Nephron (organoid): ENCODE measurements around the gene CARMIL1.
A peak's percentile ranks its signal among the peaks of the same experiment; 100 is the strongest.

Experiments
- H3K27ac Mint-ChIP-seq, 3 experiments: 2 replicates each; pipeline ENCODE4 v1.8.0; 2020; ENCODE audit warnings: mixed read lengths in 3 of 3, mild to moderate bottlenecking in 2 of 3, moderate library complexity in 1 of 3
- H3K27me3 Mint-ChIP-seq: 2 replicates; pipeline ENCODE4 v1.8.0; 2021; ENCODE audit warnings: low read depth, mild to moderate bottlenecking, moderate library complexity, mixed read lengths
- H3K36me3 Mint-ChIP-seq: 2 replicates; pipeline ENCODE4 v1.8.0; 2020; ENCODE audit warnings: low read depth, mixed read lengths
- H3K4me1 Mint-ChIP-seq: 2 replicates; pipeline ENCODE4 v1.8.0; 2020; ENCODE audit warnings: mixed read lengths
- H3K4me3 Mint-ChIP-seq, 3 experiments: 2 replicates each; pipeline ENCODE4 v1.8.0; 2020; ENCODE audit warnings: mild to moderate bottlenecking in 3 of 3, mixed read lengths in 3 of 3, moderate library complexity in 2 of 3
- H3K9me3 Mint-ChIP-seq: 2 replicates; pipeline ENCODE4 v1.8.0; 2020; ENCODE audit warnings: mixed read lengths
- CTCF ChIP-seq, 3 experiments: fragments of 200-600 bp; sonication (generic); IDR thresholded peaks; one replicate each; pipeline ENCODE4 v1.5.0; 2021; ENCODE audit warnings: antibody characterized with exemption in 3 of 3; ENCODE audit not compliant: unreplicated experiment in 3 of 3

CARMIL1 gene

DNA sequence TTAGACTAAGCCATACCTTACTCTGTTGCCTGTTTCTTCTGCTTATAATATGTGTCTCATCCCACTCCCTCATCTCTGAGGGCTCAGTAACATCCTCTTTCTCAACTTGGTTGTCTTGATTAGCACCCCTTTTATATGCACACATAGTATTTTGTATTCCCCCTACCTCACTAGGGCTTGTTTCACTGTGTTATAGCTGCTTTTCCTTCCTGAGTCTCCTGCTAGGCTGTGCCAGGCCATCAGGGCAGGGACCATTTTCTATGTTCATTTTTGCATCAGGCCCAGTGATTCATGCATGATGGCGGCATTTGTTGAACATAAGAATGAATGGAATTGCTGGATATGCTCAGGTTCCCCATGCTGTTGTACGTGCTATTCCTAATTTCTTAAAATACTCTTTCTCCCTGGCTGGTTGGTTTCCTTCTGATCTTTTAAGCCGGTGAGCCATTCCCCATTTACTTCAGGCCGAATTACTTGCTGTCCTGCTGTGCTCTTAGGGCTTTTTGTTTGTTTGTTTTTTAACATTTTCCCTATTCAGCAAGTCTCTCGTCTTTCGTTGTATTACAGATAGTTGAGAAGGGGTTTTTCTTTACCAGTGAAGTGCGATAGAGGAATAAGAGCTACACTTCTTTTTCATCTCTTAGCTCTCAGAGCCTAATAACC, 183.2 kb downstream of the CARMIL1 start:
- Mint-ChIP-seq H3K4me3 (no peak overlapping the region), H3K27ac (peak overlapping the region in 2 of 3 experiments; percentile 39 to 40), H3K27me3 (no peaks in the 10 kb centered on the region), H3K4me1 (peaks cover 33% of the 10 kb centered on the region), H3K9me3 (no peaks in the 10 kb centered on the region), H3K36me3 (peaks cover 7% of the 10 kb centered on the region)
- TF ChIP-seq CTCF (IDR thresholded peaks at IDR 0.05; ENCODE audit: unreplicated experiment in 3 of 3), result no peak

DNA sequence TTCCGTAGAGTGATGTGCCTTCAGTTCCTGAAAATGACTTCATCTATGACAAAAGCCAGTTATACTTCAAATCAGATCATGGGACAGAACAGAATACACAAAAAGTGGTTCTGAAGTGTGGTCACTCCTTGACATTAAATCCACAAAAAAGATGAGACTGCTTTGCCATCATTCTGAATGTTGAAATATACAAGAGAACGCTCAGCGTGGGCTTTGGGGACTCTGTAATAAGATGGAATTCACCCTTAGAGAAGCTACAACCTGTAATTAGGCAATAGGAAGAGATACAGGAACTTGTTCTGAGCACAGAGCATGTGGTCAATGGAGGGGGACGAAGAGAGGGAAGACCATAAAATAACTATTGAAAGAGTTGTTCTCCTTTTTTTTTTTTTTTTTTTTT, 184.3 kb downstream of the CARMIL1 start:
- H3K27me3 Mint-ChIP-seq, result no peaks in the 10 kb centered on the region
- H3K36me3 Mint-ChIP-seq, result peaks cover 7% of the 10 kb centered on the region
- no peak for TF ChIP-seq CTCF (IDR thresholded peaks at IDR 0.05; ENCODE audit: unreplicated experiment in 3 of 3)
- no peaks in the 10 kb centered on the region for H3K9me3 Mint-ChIP-seq
- H3K4me1 Mint-ChIP-seq, result peaks cover 28% of the 10 kb centered on the region
- H3K4me3 Mint-ChIP-seq, result no peak overlapping the region
- H3K27ac Mint-ChIP-seq, result no peak overlapping the region

DNA sequence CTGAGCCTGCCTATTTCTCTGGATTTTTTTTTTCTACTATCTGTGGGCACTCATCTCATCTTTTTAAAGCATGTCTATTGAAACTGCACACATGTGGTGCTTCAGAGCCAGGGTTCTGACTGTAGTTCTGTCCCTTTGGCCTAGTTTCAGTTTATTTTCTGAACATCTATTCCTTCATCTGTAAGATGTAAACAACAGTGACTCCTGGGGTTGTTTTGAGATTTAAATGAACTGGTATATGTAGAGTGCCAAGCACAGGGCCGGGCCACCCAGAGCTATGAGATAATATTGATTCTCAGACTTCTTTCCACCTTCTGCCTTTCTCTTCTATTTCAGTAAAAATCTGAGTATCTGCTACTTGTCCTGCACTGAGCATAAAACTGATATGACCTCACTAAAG, 185.1 kb downstream of the CARMIL1 start:
- Mint-ChIP-seq H3K4me3 (no peak overlapping the region), H3K4me1 (peaks cover 28% of the 10 kb centered on the region), H3K9me3 (no peaks in the 10 kb centered on the region), H3K36me3 (peaks cover 7% of the 10 kb centered on the region), H3K27me3 (no peaks in the 10 kb centered on the region), H3K27ac (no peak overlapping the region)
- no peak for TF ChIP-seq CTCF (IDR thresholded peaks at IDR 0.05; ENCODE audit: unreplicated experiment in 3 of 3)

GRCh38 chr6:25465941-25466340, 186.8 kb downstream of the CARMIL1 start:
- Mint-ChIP-seq H3K4me1 (peaks cover 23% of the 10 kb centered on the region), H3K4me3 (no peak overlapping the region), H3K36me3 (peaks cover 7% of the 10 kb centered on the region), H3K27me3 (no peaks in the 10 kb centered on the region), H3K9me3 (no peaks in the 10 kb centered on the region), H3K27ac (peak overlapping the region in 2 of 3 experiments; percentile 49 to 57)
- no peak for TF ChIP-seq CTCF (IDR thresholded peaks at IDR 0.05; ENCODE audit: unreplicated experiment in 3 of 3)

DNA sequence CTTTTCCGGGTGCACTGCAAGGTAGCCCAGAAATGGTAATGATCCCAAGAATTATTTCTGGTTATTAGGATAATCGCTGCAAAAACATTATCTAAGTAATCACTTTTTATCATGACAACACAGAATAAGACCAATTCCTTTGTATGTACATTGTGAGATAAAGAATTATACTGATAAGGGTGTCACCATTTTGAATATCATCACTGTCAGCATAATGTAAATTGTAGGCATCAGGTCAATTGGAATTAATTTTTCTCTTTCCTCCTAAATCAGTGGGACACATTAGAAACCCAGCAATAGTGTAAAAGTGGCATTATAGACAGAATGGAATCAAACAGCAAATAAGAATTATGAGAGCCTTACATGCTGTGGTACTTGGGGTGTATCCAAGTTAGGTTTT, 189.7 kb downstream of the CARMIL1 start:
- Mint-ChIP-seq H3K4me1 (peaks cover 16% of the 10 kb centered on the region), H3K4me3 (no peak overlapping the region), H3K27ac (no peak overlapping the region), H3K27me3 (no peaks in the 10 kb centered on the region), H3K9me3 (no peaks in the 10 kb centered on the region), H3K36me3 (peaks cover 12% of the 10 kb centered on the region)
- no peak for TF ChIP-seq CTCF (IDR thresholded peaks at IDR 0.05; ENCODE audit: unreplicated experiment in 3 of 3)

GRCh38 chr6:25469797-25470388, 190.7 kb downstream of the CARMIL1 start:
- Mint-ChIP-seq H3K9me3 (no peaks in the 10 kb centered on the region), H3K36me3 (peaks cover 18% of the 10 kb centered on the region), H3K4me3 (no peak overlapping the region), H3K27ac (no peak overlapping the region), H3K4me1 (peaks cover 16% of the 10 kb centered on the region), H3K27me3 (no peaks in the 10 kb centered on the region)
- TF ChIP-seq CTCF (IDR thresholded peaks at IDR 0.05; ENCODE audit: unreplicated experiment in 3 of 3), result peak in 2 of 3 experiments; percentile 12 to 13
